ENCODE results near the gene OFD1. TPM values are rescaled to one million over a fixed set of nuclear protein-coding genes. Genes with fewer than 3 reads are reported as not detected.

The OFD1 gene
- total RNA-seq, 2 donors from 2014 or later, result 7.7 to 8.1 TPM

DNA sequence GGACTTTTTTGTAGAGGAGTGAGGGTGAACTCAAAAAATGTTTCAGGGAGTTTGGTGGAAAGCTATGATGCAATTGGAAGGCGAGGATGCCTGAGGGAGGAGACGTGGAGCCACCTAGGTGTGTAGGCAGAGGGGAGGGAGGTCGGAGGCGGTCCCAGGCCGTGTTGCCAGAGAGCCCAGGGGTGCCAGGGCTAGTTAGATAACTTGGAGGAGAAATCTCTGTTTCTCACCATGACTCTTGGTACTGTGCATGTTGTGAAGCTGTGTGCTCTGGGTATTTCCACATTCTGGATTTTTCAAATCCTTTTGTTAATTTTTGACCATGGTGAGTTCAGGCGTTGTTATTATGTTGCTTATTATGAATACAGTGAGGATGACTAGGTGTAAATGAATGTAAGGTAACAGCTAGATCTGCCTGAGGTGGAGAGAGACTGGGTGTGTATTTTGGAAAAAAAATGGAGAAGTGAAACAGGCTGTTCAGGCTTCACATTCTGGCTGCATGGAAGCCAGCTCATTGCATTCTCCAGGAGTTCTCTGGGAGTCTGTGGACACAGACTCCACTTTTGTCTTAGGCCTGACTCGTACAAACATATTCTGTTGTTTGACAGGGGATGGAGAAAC lies 41.1 kb upstream of the OFD1 start:
- H3K4me1 ChIP-seq, result peaks cover 0 to 30% of the 10 kb centered on the region in 2 donors
- TF ChIP-seq, protein P1, sequence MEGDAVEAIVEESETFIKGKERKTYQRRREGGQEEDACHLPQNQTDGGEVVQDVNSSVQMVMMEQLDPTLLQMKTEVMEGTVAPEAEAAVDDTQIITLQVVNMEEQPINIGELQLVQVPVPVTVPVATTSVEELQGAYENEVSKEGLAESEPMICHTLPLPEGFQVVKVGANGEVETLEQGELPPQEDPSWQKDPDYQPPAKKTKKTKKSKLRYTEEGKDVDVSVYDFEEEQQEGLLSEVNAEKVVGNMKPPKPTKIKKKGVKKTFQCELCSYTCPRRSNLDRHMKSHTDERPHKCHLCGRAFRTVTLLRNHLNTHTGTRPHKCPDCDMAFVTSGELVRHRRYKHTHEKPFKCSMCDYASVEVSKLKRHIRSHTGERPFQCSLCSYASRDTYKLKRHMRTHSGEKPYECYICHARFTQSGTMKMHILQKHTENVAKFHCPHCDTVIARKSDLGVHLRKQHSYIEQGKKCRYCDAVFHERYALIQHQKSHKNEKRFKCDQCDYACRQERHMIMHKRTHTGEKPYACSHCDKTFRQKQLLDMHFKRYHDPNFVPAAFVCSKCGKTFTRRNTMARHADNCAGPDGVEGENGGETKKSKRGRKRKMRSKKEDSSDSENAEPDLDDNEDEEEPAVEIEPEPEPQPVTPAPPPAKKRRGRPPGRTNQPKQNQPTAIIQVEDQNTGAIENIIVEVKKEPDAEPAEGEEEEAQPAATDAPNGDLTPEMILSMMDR (IDR thresholded peaks at IDR 0.05), result no peak
- H3K9me3 ChIP-seq, result no peaks in the 10 kb centered on the region

DNA sequence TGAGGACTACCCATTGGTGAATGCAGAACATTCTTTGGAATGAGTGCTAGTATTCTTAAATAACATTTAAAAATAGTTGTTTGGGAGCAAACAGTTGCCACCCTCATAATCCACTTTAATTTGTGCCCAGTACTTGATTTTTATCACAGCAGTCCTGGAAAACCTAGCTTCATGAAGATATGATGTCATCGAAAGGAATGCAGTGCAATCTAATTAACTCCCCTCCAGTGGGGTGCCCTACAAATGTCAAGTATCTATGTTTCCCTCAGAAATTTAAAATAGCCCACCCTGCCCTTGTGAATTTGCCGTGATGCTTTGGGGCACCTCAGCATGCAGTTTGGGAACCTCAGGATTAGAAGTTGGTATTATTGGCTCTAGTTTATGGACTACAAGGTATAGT lies 40.2 kb upstream of the OFD1 start:
- Histone ChIP-seq H3K4me1 (peaks cover 0 to 35% of the 10 kb centered on the region in 2 donors), H3K36me3 (no peaks in the 10 kb centered on the region), H3K4me3 (no peak overlapping the region), H3K27ac (no peak overlapping the region), H3K9me3 (no peaks in the 10 kb centered on the region), H3K27me3 (no peaks in the 10 kb centered on the region)
- TF ChIP-seq, protein P1 (IDR thresholded peaks at IDR 0.05), result no peak
- no peak for DNase-seq (ENCODE audit: low spot score)

More for the DNA sequence above, 41.1 kb upstream of the OFD1 start:
- Histone ChIP-seq H3K27ac (no peak overlapping the region), H3K27me3 (no peaks in the 10 kb centered on the region), H3K36me3 (no peaks in the 10 kb centered on the region), H3K4me3 (no peak overlapping the region)
- DNase-seq (ENCODE audit: low spot score), result no peak

GRCh38 chrX:13694983-13695382 lies 39.6 kb upstream of the OFD1 start:
- DNase-seq (ENCODE audit: low spot score), result no peak
- H3K36me3 ChIP-seq, result no peaks in the 10 kb centered on the region
- no peak overlapping the region for H3K27ac ChIP-seq
- H3K4me1 ChIP-seq, result peaks cover 0 to 41% of the 10 kb centered on the region in 2 donors
- no peaks in the 10 kb centered on the region for H3K9me3 ChIP-seq
- H3K27me3 ChIP-seq, result no peaks in the 10 kb centered on the region
- TF ChIP-seq, protein P1 (IDR thresholded peaks at IDR 0.05), result no peak
- no peak overlapping the region for H3K4me3 ChIP-seq

GRCh38 chrX:13695601-13696115 lies 38.9 kb upstream of the OFD1 start:
- Histone ChIP-seq H3K27me3 (no peaks in the 10 kb centered on the region), H3K9me3 (no peaks in the 10 kb centered on the region), H3K36me3 (no peaks in the 10 kb centered on the region), H3K4me3 (no peak overlapping the region), H3K4me1 (peaks cover 0 to 45% of the 10 kb centered on the region in 2 donors), H3K27ac (no peak overlapping the region)
- TF ChIP-seq, protein P1 (IDR thresholded peaks at IDR 0.05), result no peak
- DNase-seq (ENCODE audit: low spot score), result no peak

DNA sequence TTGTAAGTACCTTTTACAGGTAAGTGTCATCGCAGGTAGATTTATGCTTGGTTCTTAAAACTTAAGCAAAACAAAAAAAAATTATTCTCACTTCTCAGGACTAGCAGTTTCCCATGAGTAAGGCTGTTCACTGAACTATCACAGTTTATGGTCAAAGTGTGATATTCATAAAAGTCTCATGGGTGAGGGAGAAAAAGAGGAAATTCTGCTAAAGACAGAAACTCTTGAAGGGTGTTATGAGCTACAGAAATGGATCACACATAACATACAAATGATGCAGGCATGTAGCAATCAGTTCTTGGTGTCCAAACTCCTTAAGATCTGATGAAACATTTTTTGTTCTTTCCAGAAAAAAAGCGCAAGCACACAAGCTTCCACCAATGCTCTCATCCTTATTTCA lies 37.1 kb upstream of the OFD1 start:
- Histone ChIP-seq H3K4me1 (peaks cover 0 to 39% of the 10 kb centered on the region in 2 donors), H3K4me3 (no peak overlapping the region), H3K27me3 (no peaks in the 10 kb centered on the region), H3K27ac (no peak overlapping the region), H3K36me3 (no peaks in the 10 kb centered on the region), H3K9me3 (no peaks in the 10 kb centered on the region)
- no peak for DNase-seq (ENCODE audit: low spot score)
- TF ChIP-seq, protein P1 (IDR thresholded peaks at IDR 0.05), result no peak

DNA sequence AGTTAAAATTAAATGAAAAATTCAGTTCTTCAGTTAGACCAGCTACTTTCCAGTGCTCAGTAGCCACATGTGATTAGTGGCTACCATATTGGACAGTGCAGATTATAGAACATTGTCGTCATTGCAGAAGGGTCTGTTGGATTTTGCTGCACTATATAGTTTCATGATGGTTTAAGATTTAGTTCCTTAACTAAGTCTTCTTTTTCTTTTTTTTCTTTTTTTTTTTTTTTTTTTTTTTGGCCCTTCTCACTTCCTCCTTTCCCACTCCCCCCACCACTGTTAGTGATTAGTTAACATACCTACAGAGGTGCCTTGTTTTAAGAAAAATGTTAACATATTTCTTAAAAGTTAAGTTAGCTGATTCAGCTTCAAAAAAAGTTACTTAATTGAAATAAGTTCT lies 36.6 kb upstream of the OFD1 start:
- TF ChIP-seq, protein P1 (IDR thresholded peaks at IDR 0.05), result no peak
- Histone ChIP-seq H3K4me1 (peaks cover 0 to 34% of the 10 kb centered on the region in 2 donors), H3K9me3 (no peaks in the 10 kb centered on the region)

More for the DNA sequence above, 36.6 kb upstream of the OFD1 start:
- H3K4me3 ChIP-seq, result no peak overlapping the region
- H3K36me3 ChIP-seq, result no peaks in the 10 kb centered on the region
- no peak overlapping the region for H3K27ac ChIP-seq
- no peaks in the 10 kb centered on the region for H3K27me3 ChIP-seq
- no peak for DNase-seq (ENCODE audit: low spot score)

All from right atrium auricular region (tissue), 2 donors.